ENCODE measurements around the gene LMAN1L.

LMAN1L gene

DNA sequence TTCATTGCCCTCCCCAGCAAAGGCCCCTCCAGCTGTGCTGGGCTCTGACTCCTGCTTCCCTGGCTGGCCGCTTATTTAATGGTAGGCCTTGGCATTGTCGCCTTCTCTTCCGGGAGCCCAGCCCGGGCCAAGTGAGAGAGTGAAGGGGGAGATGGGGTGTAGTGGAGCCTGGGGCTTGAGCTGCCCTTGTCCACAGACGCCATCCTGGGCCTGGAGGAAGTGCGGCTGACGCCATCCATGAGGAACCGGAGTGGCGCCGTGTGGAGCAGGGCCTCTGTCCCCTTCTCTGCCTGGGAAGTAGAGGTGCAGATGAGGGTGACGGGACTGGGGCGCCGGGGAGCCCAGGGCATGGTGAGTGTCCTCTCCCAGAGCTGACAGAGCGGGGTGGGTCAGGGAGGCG is 3.3 kb downstream of the LMAN1L start:
- Histone ChIP-seq H3K9ac (ENCODE audit: low read depth, low read length, poor library complexity) (peak overlapping the region; percentile 44), H3K4me2 (ENCODE audit: insufficient read depth, low read length, poor library complexity, severe bottlenecking) (no peak overlapping the region), H2BK12ac (ENCODE audit: low read length) (peak overlapping the region; percentile 58), H3K27ac (replicated peaks; ENCODE audit: low read length) (no peak overlapping the region), H2BK5ac (ENCODE audit: low read length) (no peak overlapping the region), H3K36me3 (replicated peaks in 1 of 2; ENCODE audit: control insufficient read depth in 2 of 2, insufficient read depth in 2 of 2, low read length in 2 of 2) (no peaks in the 10 kb centered on the region), H3K18ac (ENCODE audit: low read length) (peak overlapping the region; percentile 87), H3K4me1 (ENCODE audit: control insufficient read depth in 2 of 2, insufficient read depth in 1 of 2, low read depth in 1 of 2, low read length in 2 of 2) (peaks cover 3 to 9% of the 10 kb centered on the region in 2 donors), H4K91ac (ENCODE audit: low read depth, low read length, poor library complexity) (no peak overlapping the region), H2AFZ (ENCODE audit: low read length) (no peak overlapping the region), H2AK5ac (ENCODE audit: low read depth, low read length) (peak overlapping the region; percentile 84), H2BK15ac (ENCODE audit: low read length) (no peak overlapping the region), H2BK120ac (ENCODE audit: low read depth, low read length) (peak overlapping the region; percentile 81), H3K9me3 (replicated peaks in 1 of 2; ENCODE audit: control insufficient read depth in 2 of 2, insufficient read depth in 1 of 2, low read depth in 1 of 2, low read length in 2 of 2) (no peaks in the 10 kb centered on the region), H3K27me3 (ENCODE audit: control insufficient read depth in 3 of 3, insufficient read depth in 3 of 3, low read depth in 1 of 3, low read length in 3 of 3) (peaks cover 0 to 22% (median 0%) of the 10 kb centered on the region in 3 experiments), H4K8ac (ENCODE audit: low read depth, low read length) (peak overlapping the region; percentile 43), H3K4ac (ENCODE audit: low read length) (peak overlapping the region; percentile 23), H3K23ac (ENCODE audit: low read depth, low read length, poor library complexity) (peak overlapping the region; percentile 52), H3K4me3 (ENCODE audit: low read length in 2 of 2) (no peak overlapping the region), H3K14ac (ENCODE audit: low read length) (peak overlapping the region; percentile 71), H3K79me1 (ENCODE audit: low read depth, low read length) (no peaks in the 10 kb centered on the region)
- WGBS, 2 donors (ENCODE audit: extremely low coverage in 2 of 2, insufficient read length in 2 of 2, insufficient replicate concordance in 1 of 2), result no CpG with 5 or more reads among the region's 15 CpGs
- DNase-seq (ENCODE audit: low spot score), result no peak

DNA sequence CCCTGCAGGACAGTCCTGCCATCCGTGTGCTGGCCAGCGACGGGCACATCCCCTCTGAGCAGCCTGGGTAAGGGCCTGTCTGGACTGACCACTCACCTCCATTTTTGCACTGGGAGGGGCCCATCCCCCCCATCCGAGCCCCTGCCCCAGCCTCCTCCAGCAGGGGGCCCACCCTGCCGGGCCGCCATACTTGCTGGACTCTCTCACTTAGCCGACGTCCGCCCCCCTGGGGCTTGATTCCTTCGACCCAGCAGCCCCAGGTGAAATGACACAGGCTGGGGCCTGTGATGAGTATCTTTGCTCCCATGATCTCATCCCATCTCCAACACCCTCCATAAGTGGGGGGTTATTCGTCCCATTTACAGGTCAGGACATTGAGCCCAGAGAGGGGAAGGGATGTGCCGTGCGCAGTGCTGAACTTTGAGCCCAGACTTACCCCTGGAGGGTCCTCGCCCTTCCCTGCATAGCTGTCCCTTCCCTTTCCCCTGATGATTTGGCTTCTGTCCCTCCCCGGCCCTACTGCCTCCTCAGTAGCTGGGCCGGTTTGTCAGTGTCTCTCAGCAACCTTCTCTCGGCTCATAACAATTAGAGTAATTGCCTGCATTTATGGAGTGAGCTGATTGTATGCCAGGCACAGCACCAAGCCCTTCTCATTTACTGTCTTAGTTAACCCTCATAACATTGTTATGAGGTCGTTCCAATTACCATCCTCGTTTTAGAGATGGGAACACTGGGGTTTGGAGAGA is 4.2 kb downstream of the LMAN1L start:
- no peak overlapping the region for H2AFZ ChIP-seq (ENCODE audit: low read length)
- H3K79me1 ChIP-seq (ENCODE audit: low read depth, low read length), result no peaks in the 10 kb centered on the region
- peak overlapping the region; percentile 71 for H3K14ac ChIP-seq (ENCODE audit: low read length)
- no peak overlapping the region for H2BK120ac ChIP-seq (ENCODE audit: low read depth, low read length)
- no peak overlapping the region for H2BK12ac ChIP-seq (ENCODE audit: low read length)
- no peaks in the 10 kb centered on the region for H3K36me3 ChIP-seq (replicated peaks in 1 of 2; ENCODE audit: control insufficient read depth in 2 of 2, insufficient read depth in 2 of 2, low read length in 2 of 2)
- WGBS, 2 donors (ENCODE audit: extremely low coverage in 2 of 2, insufficient read length in 2 of 2, insufficient replicate concordance in 1 of 2), result no CpG with 5 or more reads among the region's 19 CpGs
- DNase-seq (ENCODE audit: low spot score), result no peak
- H3K9me3 ChIP-seq (replicated peaks in 1 of 2; ENCODE audit: control insufficient read depth in 2 of 2, insufficient read depth in 1 of 2, low read depth in 1 of 2, low read length in 2 of 2), result no peaks in the 10 kb centered on the region
- H2BK5ac ChIP-seq (ENCODE audit: low read length), result no peak overlapping the region
- H3K27ac ChIP-seq (replicated peaks; ENCODE audit: low read length), result no peak overlapping the region
- H3K4me1 ChIP-seq (ENCODE audit: control insufficient read depth in 2 of 2, insufficient read depth in 1 of 2, low read depth in 1 of 2, low read length in 2 of 2), result peaks cover 6 to 15% of the 10 kb centered on the region in 2 donors
- no peak overlapping the region for H3K4me3 ChIP-seq (ENCODE audit: low read length in 2 of 2)
- no peak overlapping the region for H4K8ac ChIP-seq (ENCODE audit: low read depth, low read length)
- peak overlapping the region; percentile 73 for H3K23ac ChIP-seq (ENCODE audit: low read depth, low read length, poor library complexity)
- no peak overlapping the region for H4K91ac ChIP-seq (ENCODE audit: low read depth, low read length, poor library complexity)
- H3K18ac ChIP-seq (ENCODE audit: low read length), result peak overlapping the region; percentile 87
- no peak overlapping the region for H3K4ac ChIP-seq (ENCODE audit: low read length)
- peaks cover 0 to 30% (median 0%) of the 10 kb centered on the region in 3 experiments for H3K27me3 ChIP-seq (ENCODE audit: control insufficient read depth in 3 of 3, insufficient read depth in 3 of 3, low read depth in 1 of 3, low read length in 3 of 3)
- no peak overlapping the region for H2BK15ac ChIP-seq (ENCODE audit: low read length)
- H2AK5ac ChIP-seq (ENCODE audit: low read depth, low read length), result peak overlapping the region; percentile 84
- no peak overlapping the region for H3K4me2 ChIP-seq (ENCODE audit: insufficient read depth, low read length, poor library complexity, severe bottlenecking)
- H3K9ac ChIP-seq (ENCODE audit: low read depth, low read length, poor library complexity), result no peak overlapping the region

DNA sequence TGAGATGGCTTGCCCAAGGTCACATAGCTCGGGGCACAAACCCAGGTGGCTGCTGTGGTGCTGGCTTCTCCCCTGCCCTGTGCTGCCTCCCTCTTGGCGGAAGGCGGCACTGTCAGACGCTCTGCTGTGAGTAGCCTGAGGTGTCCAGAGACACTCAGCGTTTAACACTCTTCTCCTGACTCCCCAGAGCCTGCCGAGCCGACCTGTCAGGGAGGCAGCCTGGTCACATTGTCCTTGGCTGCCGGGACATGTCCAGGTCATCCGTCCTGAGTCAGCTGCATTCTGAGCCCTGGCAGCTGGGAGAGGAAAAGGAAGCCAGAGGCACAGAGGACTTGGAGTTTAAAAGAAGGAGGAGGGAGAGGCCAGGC is 4.7 kb downstream of the LMAN1L start:
- Histone ChIP-seq H3K79me1 (ENCODE audit: low read depth, low read length) (no peaks in the 10 kb centered on the region), H4K8ac (ENCODE audit: low read depth, low read length) (no peak overlapping the region), H2BK120ac (ENCODE audit: low read depth, low read length) (no peak overlapping the region), H2BK12ac (ENCODE audit: low read length) (no peak overlapping the region), H3K27me3 (ENCODE audit: control insufficient read depth in 3 of 3, insufficient read depth in 3 of 3, low read depth in 1 of 3, low read length in 3 of 3) (peaks cover 0 to 33% (median 0%) of the 10 kb centered on the region in 3 experiments), H3K27ac (replicated peaks; ENCODE audit: low read length) (no peak overlapping the region), H2BK5ac (ENCODE audit: low read length) (no peak overlapping the region), H3K4ac (ENCODE audit: low read length) (no peak overlapping the region), H2AFZ (ENCODE audit: low read length) (no peak overlapping the region), H3K4me3 (ENCODE audit: low read length in 2 of 2) (no peak overlapping the region), H2BK15ac (ENCODE audit: low read length) (no peak overlapping the region), H3K36me3 (replicated peaks in 1 of 2; ENCODE audit: control insufficient read depth in 2 of 2, insufficient read depth in 2 of 2, low read length in 2 of 2) (no peaks in the 10 kb centered on the region), H4K91ac (ENCODE audit: low read depth, low read length, poor library complexity) (no peak overlapping the region), H3K18ac (ENCODE audit: low read length) (peak overlapping the region; percentile 64), H3K9me3 (replicated peaks in 1 of 2; ENCODE audit: control insufficient read depth in 2 of 2, insufficient read depth in 1 of 2, low read depth in 1 of 2, low read length in 2 of 2) (no peaks in the 10 kb centered on the region), H3K4me2 (ENCODE audit: insufficient read depth, low read length, poor library complexity, severe bottlenecking) (no peak overlapping the region), H2AK5ac (ENCODE audit: low read depth, low read length) (no peak overlapping the region), H3K9ac (ENCODE audit: low read depth, low read length, poor library complexity) (no peak overlapping the region), H3K14ac (ENCODE audit: low read length) (peak overlapping the region; percentile 21), H3K23ac (ENCODE audit: low read depth, low read length, poor library complexity) (no peak overlapping the region), H3K4me1 (ENCODE audit: control insufficient read depth in 2 of 2, insufficient read depth in 1 of 2, low read depth in 1 of 2, low read length in 2 of 2) (peaks cover 6 to 16% of the 10 kb centered on the region in 2 donors)
- no CpG with 5 or more reads among the region's 9 CpGs for WGBS, 2 donors (ENCODE audit: extremely low coverage in 2 of 2, insufficient read length in 2 of 2, insufficient replicate concordance in 1 of 2)
- no peak for DNase-seq (ENCODE audit: low spot score)

DNA sequence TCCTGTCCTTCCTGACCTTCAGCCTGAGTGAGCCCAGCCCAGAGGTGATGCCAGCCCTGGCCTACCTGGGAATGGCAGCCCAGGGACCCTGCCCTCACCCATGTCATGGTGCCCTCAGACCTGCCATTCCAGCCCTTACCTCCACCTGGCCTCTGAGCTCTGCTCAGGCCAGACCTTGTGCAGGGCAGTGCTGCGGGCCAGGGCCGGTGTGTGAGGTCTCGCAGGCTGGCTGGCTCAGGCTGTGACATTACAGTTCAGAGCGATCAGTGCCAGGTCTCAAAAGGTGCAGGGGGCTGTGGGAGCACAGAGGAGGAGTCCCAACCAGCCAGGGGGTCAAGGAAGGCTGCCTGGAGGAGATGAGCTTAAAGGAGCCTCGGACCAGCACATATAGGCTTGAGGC is 7.4 kb downstream of the LMAN1L start:
- Histone ChIP-seq H4K8ac (ENCODE audit: low read depth, low read length) (no peak overlapping the region), H2AFZ (ENCODE audit: low read length) (no peak overlapping the region), H3K9me3 (replicated peaks in 1 of 2; ENCODE audit: control insufficient read depth in 2 of 2, insufficient read depth in 1 of 2, low read depth in 1 of 2, low read length in 2 of 2) (no peaks in the 10 kb centered on the region), H3K27ac (replicated peaks; ENCODE audit: low read length) (no peak overlapping the region), H3K23ac (ENCODE audit: low read depth, low read length, poor library complexity) (peak overlapping the region; percentile 76), H2BK5ac (ENCODE audit: low read length) (no peak overlapping the region), H2BK15ac (ENCODE audit: low read length) (no peak overlapping the region), H3K79me1 (ENCODE audit: low read depth, low read length) (no peaks in the 10 kb centered on the region), H2AK5ac (ENCODE audit: low read depth, low read length) (peak overlapping the region; percentile 49), H3K4me3 (ENCODE audit: low read length in 2 of 2) (no peak overlapping the region), H2BK120ac (ENCODE audit: low read depth, low read length) (no peak overlapping the region), H3K36me3 (replicated peaks in 1 of 2; ENCODE audit: control insufficient read depth in 2 of 2, insufficient read depth in 2 of 2, low read length in 2 of 2) (no peaks in the 10 kb centered on the region), H4K91ac (ENCODE audit: low read depth, low read length, poor library complexity) (peak overlapping the region; percentile 85), H2BK12ac (ENCODE audit: low read length) (peak overlapping the region; percentile 53), H3K27me3 (ENCODE audit: control insufficient read depth in 3 of 3, insufficient read depth in 3 of 3, low read depth in 1 of 3, low read length in 3 of 3) (peaks cover 0 to 60% (median 4%) of the 10 kb centered on the region in 3 experiments), H3K14ac (ENCODE audit: low read length) (peak overlapping the region; percentile 49), H3K4me2 (ENCODE audit: insufficient read depth, low read length, poor library complexity, severe bottlenecking) (no peak overlapping the region), H3K9ac (ENCODE audit: low read depth, low read length, poor library complexity) (no peak overlapping the region), H3K4me1 (ENCODE audit: control insufficient read depth in 2 of 2, insufficient read depth in 1 of 2, low read depth in 1 of 2, low read length in 2 of 2) (peaks cover 6 to 16% of the 10 kb centered on the region in 2 donors), H3K18ac (ENCODE audit: low read length) (peak overlapping the region; percentile 49), H3K4ac (ENCODE audit: low read length) (no peak overlapping the region)
- WGBS, 2 donors (ENCODE audit: extremely low coverage in 2 of 2, insufficient read length in 2 of 2, insufficient replicate concordance in 1 of 2), result no CpG with 5 or more reads among the region's 5 CpGs
- DNase-seq (ENCODE audit: low spot score), result no peak
